Measurements from ENCODE around the gene IGF2.

IGF2 gene

DNA sequence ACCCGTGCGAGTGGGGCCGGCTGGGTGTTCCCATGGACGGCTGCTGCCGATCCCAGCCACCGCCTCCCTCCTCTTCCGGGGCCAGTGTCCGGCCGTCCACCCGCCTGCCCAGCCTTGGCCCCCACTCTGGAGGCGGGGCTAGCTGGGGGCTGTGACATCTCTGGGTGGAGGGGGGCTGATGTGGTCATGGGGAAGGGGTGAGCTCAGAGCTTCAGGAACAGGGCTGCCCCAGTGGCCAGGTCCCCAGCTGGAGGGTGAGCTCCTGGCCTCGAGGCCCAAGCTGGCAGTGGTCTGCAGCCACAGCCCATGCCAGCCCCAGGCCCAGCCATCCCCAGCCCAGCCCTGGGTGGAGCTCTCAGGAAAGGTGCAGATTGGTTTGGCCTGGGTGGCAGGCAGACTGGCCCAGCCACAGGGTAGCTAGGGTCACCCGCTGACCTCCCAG is 19.1 kb upstream of the IGF2 start:
- Histone ChIP-seq H3K27me3 (ENCODE audit: control insufficient read depth, insufficient read depth, low read length) (no peaks in the 10 kb centered on the region), H3K4me1 (ENCODE audit: control insufficient read depth, low read depth, low read length) (no peaks in the 10 kb centered on the region), H3K4me3 (ENCODE audit: low read length) (no peak overlapping the region), H3K36me3 (ENCODE audit: control insufficient read depth, low read depth, low read length) (no peaks in the 10 kb centered on the region), H3K9me3 (ENCODE audit: control insufficient read depth, low read depth, low read length) (no peaks in the 10 kb centered on the region), H3K27ac (ENCODE audit: low read length) (no peak overlapping the region), H3K9ac (ENCODE audit: low read length) (no peak overlapping the region)

DNA sequence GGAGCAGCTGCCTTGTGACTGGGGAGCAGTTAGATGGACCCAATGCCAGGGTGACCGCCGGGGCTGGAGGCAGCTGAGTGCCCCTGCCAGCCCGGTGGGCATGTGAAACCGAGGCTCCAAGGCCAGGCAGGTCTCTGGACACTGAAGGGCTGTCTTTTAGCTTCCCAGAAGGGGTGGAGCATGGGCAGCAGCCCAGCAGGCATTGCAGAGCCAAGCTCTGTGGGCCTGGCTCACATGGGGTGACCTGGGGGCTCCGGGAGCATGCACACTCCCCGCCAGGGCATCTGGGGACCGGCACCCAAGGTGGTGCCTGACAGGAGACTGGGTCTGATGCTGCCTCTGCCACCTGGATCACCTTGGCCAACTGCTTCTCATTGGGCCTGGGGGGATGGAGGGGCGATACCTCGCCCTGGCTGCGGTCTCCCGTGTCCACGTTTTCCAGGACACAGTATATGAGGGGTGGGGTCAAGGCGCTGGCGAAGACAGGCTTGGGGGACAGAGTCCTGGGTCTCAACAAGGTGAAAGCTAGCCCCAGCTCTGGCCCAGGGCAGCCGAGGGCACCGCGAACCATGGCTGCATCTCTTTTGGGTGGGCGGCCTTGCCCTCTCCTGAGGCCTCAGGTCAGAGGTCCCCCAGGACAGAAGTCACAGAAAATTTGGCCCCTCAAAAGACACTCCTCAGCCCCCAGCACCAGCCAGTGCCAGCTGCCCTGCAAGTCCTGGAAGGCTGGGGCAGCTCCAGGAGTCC is 18.3 kb upstream of the IGF2 start:
- Histone ChIP-seq H3K9me3 (ENCODE audit: control insufficient read depth, low read depth, low read length) (no peaks in the 10 kb centered on the region), H3K4me3 (ENCODE audit: low read length) (no peak overlapping the region), H3K9ac (ENCODE audit: low read length) (no peak overlapping the region), H3K4me1 (ENCODE audit: control insufficient read depth, low read depth, low read length) (no peaks in the 10 kb centered on the region), H3K27ac (ENCODE audit: low read length) (no peak overlapping the region), H3K27me3 (ENCODE audit: control insufficient read depth, insufficient read depth, low read length) (no peaks in the 10 kb centered on the region), H3K36me3 (ENCODE audit: control insufficient read depth, low read depth, low read length) (no peaks in the 10 kb centered on the region)

DNA sequence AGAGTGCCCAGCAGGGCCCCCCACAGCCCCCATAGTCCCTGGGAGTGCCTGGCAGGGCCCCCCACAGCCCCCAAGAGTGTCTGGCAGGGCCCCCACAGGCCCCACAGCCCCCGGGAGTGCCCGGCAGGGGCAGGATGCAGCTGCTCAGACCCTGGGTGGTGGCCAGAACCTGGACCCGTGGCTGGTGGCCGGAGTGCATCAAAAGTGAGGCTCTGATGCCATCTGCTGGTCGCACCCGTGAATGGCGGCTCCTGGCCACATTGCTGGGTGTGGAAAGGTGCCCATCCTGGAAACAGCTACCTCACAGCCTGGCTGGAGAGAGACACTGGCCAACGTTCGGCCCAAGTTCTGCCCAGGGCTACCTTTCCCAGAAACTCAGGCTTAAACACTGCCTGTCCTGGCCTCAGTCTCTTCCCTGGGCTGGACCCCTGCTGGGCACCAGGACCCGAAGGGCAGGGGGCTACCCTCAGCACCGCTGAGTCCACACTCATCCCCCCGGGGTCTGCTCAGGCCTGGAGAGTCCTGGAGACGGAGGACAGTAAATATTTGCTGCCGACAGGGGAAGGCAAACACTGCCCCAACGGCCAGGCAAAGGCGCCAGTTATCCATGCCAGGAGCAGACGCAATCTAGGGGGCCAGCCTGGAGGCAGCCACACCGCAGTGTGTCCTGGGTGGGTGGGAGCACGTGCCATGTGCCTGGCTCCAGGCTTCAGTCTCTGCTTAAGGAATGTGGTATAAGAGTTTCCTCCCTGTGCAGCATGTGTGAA is 17.4 kb upstream of the IGF2 start:
- Histone ChIP-seq H3K4me3 (ENCODE audit: low read length) (no peak overlapping the region), H3K9ac (ENCODE audit: low read length) (no peak overlapping the region), H3K4me1 (ENCODE audit: control insufficient read depth, low read depth, low read length) (no peaks in the 10 kb centered on the region), H3K27ac (ENCODE audit: low read length) (no peak overlapping the region), H3K9me3 (ENCODE audit: control insufficient read depth, low read depth, low read length) (no peaks in the 10 kb centered on the region), H3K27me3 (ENCODE audit: control insufficient read depth, insufficient read depth, low read length) (no peaks in the 10 kb centered on the region), H3K36me3 (ENCODE audit: control insufficient read depth, low read depth, low read length) (no peaks in the 10 kb centered on the region)

DNA sequence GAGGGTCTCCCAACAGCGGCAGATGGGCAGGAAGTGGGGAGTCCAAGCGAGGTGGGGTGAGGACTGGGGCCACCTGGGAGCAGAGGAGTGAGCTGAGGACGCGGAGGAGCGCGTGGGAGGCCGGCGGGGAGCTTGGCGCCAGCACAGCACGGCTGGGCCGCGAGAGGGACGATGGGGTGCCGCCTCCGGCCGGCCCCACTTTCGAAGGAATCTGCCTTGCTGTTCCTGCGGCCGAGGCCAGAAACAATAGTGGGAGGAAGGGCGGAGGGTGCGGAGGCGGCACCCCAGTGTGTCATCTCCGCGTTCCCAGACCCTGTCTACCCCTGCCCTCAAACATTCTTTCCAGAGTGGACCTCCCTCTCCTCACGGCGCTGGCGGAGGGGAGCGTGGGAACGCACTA is 16.3 kb upstream of the IGF2 start:
- Histone ChIP-seq H3K9ac (ENCODE audit: low read length) (no peak overlapping the region), H3K9me3 (ENCODE audit: control insufficient read depth, low read depth, low read length) (no peaks in the 10 kb centered on the region)

DNA sequence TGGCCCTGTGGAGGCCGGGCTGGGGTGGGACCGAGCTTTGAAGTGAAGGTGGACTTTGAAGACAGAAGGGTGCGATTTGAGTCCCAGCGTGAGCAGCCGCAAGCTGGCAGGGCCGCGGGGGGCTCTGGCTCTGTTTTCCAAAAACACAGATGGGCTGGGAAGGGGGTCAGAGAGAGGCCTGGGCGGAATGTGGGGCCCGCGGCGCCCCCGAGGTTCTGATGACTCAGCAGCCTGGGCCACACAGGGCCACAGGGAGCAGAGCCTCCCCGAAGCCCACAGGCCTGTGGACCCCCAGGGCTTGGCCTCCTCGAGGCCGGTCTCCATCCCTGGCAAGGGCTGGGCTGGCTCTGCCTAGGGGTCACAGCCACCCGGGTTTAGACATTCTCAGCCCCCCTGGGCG is 15.7 kb upstream of the IGF2 start:
- H3K4me3 ChIP-seq (ENCODE audit: low read length): no peak overlapping the region
- no peaks in the 10 kb centered on the region for H3K4me1 ChIP-seq (ENCODE audit: control insufficient read depth, low read depth, low read length)
- H3K36me3 ChIP-seq (ENCODE audit: control insufficient read depth, low read depth, low read length): no peaks in the 10 kb centered on the region
- no peak overlapping the region for H3K9ac ChIP-seq (ENCODE audit: low read length)
- H3K27me3 ChIP-seq (ENCODE audit: control insufficient read depth, insufficient read depth, low read length): peaks cover 6% of the 10 kb centered on the region
- H3K27ac ChIP-seq (ENCODE audit: low read length): no peak overlapping the region
- no peaks in the 10 kb centered on the region for H3K9me3 ChIP-seq (ENCODE audit: control insufficient read depth, low read depth, low read length)

More for the DNA sequence above, 16.3 kb upstream of the IGF2 start:
- Histone ChIP-seq H3K4me3 (ENCODE audit: low read length) (no peak overlapping the region), H3K27me3 (ENCODE audit: control insufficient read depth, insufficient read depth, low read length) (peaks cover 4% of the 10 kb centered on the region), H3K36me3 (ENCODE audit: control insufficient read depth, low read depth, low read length) (no peaks in the 10 kb centered on the region), H3K27ac (ENCODE audit: low read length) (no peak overlapping the region), H3K4me1 (ENCODE audit: control insufficient read depth, low read depth, low read length) (no peaks in the 10 kb centered on the region)

DNA sequence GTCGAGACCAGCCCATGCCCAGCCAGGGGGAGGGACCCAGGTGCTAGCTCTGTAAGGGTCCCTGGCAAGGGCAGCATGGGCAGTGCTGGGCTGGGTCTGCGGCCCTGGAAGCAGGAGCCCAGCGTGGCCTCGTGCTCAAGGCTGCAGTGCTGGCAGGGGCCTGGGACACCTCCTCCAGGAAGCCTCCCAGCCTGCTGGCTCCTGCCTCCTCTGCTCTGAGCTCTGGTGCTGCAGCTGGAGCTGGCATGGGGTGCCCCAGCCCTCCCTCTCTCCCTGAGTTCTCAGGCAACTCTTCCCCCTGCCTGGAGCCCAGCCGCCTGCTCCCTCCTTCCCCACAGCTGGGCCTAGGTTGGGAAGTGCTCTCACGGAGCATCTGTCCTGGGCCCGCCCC is 15.0 kb upstream of the IGF2 start:
- H3K4me1 ChIP-seq (ENCODE audit: control insufficient read depth, low read depth, low read length): no peaks in the 10 kb centered on the region
- peaks cover 13% of the 10 kb centered on the region for H3K27me3 ChIP-seq (ENCODE audit: control insufficient read depth, insufficient read depth, low read length)
- H3K4me3 ChIP-seq (ENCODE audit: low read length): no peak overlapping the region
- H3K36me3 ChIP-seq (ENCODE audit: control insufficient read depth, low read depth, low read length): no peaks in the 10 kb centered on the region
- H3K9ac ChIP-seq (ENCODE audit: low read length): no peak overlapping the region
- H3K27ac ChIP-seq (ENCODE audit: low read length): no peak overlapping the region
- no peaks in the 10 kb centered on the region for H3K9me3 ChIP-seq (ENCODE audit: control insufficient read depth, low read depth, low read length)

DNA sequence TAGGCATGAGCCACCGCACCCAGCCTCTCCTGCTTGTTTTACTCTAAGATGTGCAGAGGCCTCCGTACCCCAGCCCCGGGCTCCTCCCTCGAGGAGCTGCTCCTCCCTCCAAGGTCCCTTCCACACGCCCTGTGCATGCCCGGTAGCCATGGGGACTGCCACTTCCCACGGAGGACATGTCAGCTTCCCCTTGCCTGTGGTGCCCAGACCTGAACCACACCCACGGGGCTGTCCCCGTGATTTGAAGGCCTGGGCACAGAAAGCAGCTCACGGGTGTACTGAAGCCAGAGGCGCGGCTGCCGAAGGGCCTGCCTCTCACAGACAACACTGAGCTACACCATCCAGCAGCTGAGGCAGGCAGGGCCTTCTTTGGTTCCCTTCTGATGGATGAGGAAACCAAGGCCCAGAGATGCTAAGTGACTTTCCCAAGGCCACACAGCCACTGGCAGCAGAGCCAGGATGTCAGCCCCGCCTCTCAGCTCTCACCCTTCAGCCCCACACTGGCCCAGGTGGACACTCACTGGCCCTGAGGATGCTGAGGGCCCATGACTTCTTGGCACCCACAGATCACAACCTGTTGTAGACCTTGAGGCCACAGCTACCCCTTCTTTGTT is 14.5 kb upstream of the IGF2 start:
- Histone ChIP-seq H3K27me3 (ENCODE audit: control insufficient read depth, insufficient read depth, low read length) (peaks cover 18% of the 10 kb centered on the region), H3K27ac (ENCODE audit: low read length) (no peak overlapping the region), H3K9me3 (ENCODE audit: control insufficient read depth, low read depth, low read length) (no peaks in the 10 kb centered on the region), H3K9ac (ENCODE audit: low read length) (no peak overlapping the region), H3K36me3 (ENCODE audit: control insufficient read depth, low read depth, low read length) (no peaks in the 10 kb centered on the region), H3K4me1 (ENCODE audit: control insufficient read depth, low read depth, low read length) (no peaks in the 10 kb centered on the region), H3K4me3 (ENCODE audit: low read length) (no peak overlapping the region)

DNA sequence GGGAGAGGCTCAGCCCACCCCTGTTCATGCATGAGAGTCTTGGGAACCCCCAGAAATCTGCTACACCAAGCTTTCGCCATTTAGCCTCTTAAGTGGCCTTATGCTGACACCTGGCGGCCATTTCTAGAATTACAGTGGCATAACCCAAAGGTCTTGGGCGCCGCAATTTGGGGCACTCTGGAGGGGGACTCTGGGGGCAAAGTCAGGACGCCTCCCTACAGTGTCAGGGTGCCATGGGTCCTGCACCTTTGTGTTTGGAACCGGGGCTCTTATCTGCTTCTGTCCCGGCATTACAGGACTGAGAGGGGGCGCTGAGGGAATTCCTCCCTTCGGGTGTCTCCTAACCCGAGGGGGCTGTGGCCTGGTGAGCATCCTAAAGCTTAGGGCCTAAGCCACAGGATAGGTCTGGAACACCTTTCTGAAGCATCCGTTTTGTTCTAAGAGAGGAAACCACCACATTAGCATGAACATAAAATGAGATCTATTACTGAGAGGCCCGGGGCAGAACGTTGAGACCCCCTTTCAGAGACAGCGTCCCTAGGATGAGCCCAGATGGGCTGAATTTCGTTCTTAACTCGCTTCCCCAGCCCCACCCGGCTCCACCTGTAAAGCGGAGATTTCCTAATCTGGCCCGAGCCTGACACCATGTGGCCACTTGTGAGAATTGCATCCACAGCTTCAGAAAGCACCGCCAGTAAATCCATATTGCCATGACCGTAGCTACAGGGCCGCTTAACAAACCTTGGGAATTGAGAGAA is 12.5 kb upstream of the IGF2 start:
- peaks cover 3% of the 10 kb centered on the region for H3K4me1 ChIP-seq (ENCODE audit: control insufficient read depth, low read depth, low read length)
- peaks cover 38% of the 10 kb centered on the region for H3K27me3 ChIP-seq (ENCODE audit: control insufficient read depth, insufficient read depth, low read length)
- no peak overlapping the region for H3K4me3 ChIP-seq (ENCODE audit: low read length)
- no peaks in the 10 kb centered on the region for H3K36me3 ChIP-seq (ENCODE audit: control insufficient read depth, low read depth, low read length)
- H3K9ac ChIP-seq (ENCODE audit: low read length): no peak overlapping the region
- H3K27ac ChIP-seq (ENCODE audit: low read length): no peak overlapping the region
- no peaks in the 10 kb centered on the region for H3K9me3 ChIP-seq (ENCODE audit: control insufficient read depth, low read depth, low read length)

DNA sequence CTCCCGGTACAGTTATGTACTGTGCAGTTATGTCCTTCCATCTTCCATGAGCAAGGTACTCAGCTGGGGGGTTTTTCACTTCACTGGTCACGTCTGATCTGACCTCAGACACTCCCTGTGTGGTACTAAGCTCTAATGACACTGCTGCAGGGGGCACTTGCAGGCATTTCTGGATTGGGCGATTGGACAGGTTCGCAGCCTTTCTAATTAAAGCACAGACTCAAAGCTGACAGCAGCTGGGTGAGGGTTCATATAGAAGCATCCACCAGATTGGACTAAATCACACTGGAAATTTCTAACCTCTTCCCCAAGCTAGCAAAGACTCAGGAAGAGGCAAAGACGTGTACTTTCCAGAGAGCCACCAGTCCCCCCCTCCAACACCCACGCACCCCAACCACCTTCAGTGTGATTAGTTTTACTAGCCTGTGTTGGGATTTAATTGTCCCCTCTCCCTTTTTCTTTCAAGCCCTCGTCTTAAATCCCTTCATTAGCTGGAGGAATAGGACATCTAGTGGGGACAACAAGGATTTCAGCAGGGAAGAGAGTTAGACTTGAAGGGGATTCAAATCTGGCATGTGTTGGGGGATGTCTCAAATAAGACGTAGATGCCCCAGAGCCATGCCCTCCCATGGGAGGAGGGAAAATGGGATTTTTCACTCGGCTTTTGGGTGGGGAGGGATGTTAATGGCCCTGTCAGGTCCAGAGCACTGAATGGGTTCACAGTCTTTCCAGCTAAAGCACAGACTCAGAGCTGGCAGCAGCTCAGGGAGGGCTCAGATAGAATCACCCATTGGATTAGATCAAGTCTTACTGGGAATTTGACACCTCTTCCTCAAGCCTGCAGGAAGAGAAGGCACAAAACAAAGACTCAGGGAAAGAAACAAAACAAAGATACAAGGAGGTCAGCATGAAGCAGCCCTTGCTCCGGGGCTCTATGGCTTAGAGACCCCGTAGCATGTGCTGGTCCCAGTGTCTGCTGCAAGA is 11.0 kb upstream of the IGF2 start:
- H3K27ac ChIP-seq (ENCODE audit: low read length): no peak overlapping the region
- H3K9ac ChIP-seq (ENCODE audit: low read length): no peak overlapping the region
- peaks cover 53% of the 10 kb centered on the region for H3K27me3 ChIP-seq (ENCODE audit: control insufficient read depth, insufficient read depth, low read length)
- H3K4me3 ChIP-seq (ENCODE audit: low read length): no peak overlapping the region
- no peaks in the 10 kb centered on the region for H3K9me3 ChIP-seq (ENCODE audit: control insufficient read depth, low read depth, low read length)
- H3K4me1 ChIP-seq (ENCODE audit: control insufficient read depth, low read depth, low read length): peaks cover 3% of the 10 kb centered on the region
- no peaks in the 10 kb centered on the region for H3K36me3 ChIP-seq (ENCODE audit: control insufficient read depth, low read depth, low read length)

DNA sequence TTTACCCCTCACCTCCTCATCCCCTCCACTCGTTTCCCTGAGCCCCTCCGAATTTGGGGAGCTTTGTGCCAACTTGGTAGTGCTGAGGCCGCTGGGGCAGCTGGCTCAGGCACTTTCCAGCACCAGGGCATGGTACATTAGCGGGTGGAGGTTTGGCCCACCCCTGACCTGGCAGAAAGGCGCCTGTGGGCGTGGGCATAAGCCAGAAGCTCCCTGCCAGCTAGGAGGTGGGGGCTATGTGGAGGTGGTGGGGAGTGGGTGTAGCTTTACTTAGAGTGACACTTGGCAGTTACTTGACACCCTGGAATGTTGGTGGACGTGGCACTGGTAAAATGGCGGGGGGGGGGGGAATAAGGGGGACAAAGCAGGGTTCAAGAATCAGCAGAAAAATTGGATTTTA is 10.3 kb upstream of the IGF2 start:
- no peak overlapping the region for H3K9ac ChIP-seq (ENCODE audit: low read length)
- H3K4me1 ChIP-seq (ENCODE audit: control insufficient read depth, low read depth, low read length): peaks cover 3% of the 10 kb centered on the region
- H3K4me3 ChIP-seq (ENCODE audit: low read length): no peak overlapping the region
- peaks cover 60% of the 10 kb centered on the region for H3K27me3 ChIP-seq (ENCODE audit: control insufficient read depth, insufficient read depth, low read length)
- H3K27ac ChIP-seq (ENCODE audit: low read length): no peak overlapping the region
- H3K9me3 ChIP-seq (ENCODE audit: control insufficient read depth, low read depth, low read length): no peaks in the 10 kb centered on the region
- no peaks in the 10 kb centered on the region for H3K36me3 ChIP-seq (ENCODE audit: control insufficient read depth, low read depth, low read length)
